Nephron progenitor cell (in vitro differentiated cells): Measurements from ENCODE around the gene MC2R.

ENCODE experiments used
- DNase-seq: peaks from one replicate; pipeline ENCODE4 v3.0.0; 2021
- H3K27ac Mint-ChIP-seq: 2 replicates; pipeline ENCODE4 v1.8.0; 2021; ENCODE audit warnings: mild to moderate bottlenecking, moderate library complexity, mixed read lengths
- H3K27me3 Mint-ChIP-seq: 2 replicates; pipeline ENCODE4 v1.8.0; 2021; ENCODE audit warnings: mild to moderate bottlenecking, low read depth, mixed read lengths; ENCODE audit not compliant: poor library complexity
- H3K36me3 Mint-ChIP-seq: 2 replicates; pipeline ENCODE4 v1.8.0; 2021; ENCODE audit warnings: low read depth, mixed read lengths
- H3K4me1 Mint-ChIP-seq: 2 replicates; pipeline ENCODE4 v1.8.0; 2021; ENCODE audit warnings: mixed read lengths
- H3K4me3 Mint-ChIP-seq: 2 replicates; pipeline ENCODE4 v1.8.0; 2021; ENCODE audit warnings: mild to moderate bottlenecking, moderate library complexity, mixed read lengths
- H3K9me3 Mint-ChIP-seq: 2 replicates; pipeline ENCODE4 v1.8.0; 2021; ENCODE audit warnings: mild to moderate bottlenecking, moderate library complexity, mixed read lengths
- TF ChIP-seq, protein P1 (sequence below): fragments of 200-600 bp; sonication (generic); IDR thresholded peaks from 2 replicates; pipeline ENCODE4 v1.5.0; 2021; ENCODE audit warnings: antibody characterized with exemption

The MC2R gene

DNA sequence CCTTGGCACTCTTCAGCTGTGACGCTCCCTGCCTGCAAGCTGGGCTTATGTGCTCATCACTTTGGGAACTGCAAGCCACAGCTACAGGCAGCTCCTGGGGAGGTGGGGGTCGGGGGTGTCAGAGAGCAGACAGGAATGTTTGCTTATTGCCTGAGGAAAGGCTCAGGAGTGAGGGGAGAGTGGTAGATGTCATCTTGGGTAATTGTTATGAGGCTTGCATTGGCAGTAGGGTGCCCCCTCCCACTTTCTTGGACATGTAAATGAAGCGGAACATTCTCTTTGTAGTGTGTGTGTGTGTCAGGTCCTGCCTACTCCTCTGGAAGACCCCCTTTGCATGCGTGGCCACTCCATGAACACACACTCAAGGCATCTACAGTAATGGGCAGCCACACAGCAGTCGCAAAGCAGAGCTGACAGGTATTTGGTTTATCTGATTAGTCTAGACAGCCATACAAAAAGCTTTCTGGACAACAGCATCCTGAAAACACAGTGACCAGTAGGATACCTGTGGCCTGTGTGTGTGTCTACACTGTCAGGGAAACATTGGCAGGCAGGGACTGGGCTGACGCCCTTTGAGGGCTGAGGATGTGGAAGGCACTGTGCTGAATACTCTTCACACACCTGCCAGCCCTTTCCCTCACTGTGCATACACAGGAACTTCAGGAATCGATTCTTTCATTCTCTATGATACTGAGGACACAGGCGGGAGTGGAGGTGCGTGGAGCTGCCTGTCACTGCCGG is 17.1 kb upstream of the MC2R start:
- DNase-seq, result no peak
- Mint-ChIP-seq H3K9me3 (peaks cover 14% of the 10 kb centered on the region), H3K27ac (no peak overlapping the region), H3K27me3 (peaks cover 20% of the 10 kb centered on the region), H3K4me3 (no peak overlapping the region), H3K36me3 (no peaks in the 10 kb centered on the region), H3K4me1 (no peaks in the 10 kb centered on the region)
- TF ChIP-seq, protein P1, sequence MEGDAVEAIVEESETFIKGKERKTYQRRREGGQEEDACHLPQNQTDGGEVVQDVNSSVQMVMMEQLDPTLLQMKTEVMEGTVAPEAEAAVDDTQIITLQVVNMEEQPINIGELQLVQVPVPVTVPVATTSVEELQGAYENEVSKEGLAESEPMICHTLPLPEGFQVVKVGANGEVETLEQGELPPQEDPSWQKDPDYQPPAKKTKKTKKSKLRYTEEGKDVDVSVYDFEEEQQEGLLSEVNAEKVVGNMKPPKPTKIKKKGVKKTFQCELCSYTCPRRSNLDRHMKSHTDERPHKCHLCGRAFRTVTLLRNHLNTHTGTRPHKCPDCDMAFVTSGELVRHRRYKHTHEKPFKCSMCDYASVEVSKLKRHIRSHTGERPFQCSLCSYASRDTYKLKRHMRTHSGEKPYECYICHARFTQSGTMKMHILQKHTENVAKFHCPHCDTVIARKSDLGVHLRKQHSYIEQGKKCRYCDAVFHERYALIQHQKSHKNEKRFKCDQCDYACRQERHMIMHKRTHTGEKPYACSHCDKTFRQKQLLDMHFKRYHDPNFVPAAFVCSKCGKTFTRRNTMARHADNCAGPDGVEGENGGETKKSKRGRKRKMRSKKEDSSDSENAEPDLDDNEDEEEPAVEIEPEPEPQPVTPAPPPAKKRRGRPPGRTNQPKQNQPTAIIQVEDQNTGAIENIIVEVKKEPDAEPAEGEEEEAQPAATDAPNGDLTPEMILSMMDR, result no peak

DNA sequence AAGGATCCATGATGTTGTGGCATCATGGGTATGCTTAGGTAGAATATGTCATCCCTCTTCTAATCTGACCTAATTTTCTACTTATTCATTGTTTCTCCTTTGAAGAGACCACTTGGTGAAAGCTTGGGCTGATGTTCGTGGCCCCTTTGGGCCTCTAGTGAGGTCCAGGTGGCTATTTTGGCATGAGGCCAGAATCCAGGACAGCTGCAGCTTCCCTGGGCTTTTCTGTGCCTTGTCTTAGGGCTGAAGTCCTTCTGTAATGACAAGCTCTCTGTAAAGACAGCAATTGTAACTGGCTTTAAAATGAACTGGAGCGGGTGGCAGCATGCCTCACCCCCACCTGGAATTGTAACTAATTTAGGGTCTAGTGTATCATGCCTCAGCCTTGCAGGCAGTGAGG is 15.6 kb upstream of the MC2R start:
- Mint-ChIP-seq H3K27me3 (peaks cover 12% of the 10 kb centered on the region), H3K36me3 (no peaks in the 10 kb centered on the region), H3K4me1 (no peaks in the 10 kb centered on the region), H3K4me3 (no peak overlapping the region), H3K27ac (no peak overlapping the region), H3K9me3 (peaks cover 18% of the 10 kb centered on the region)
- DNase-seq, result no peak
- TF ChIP-seq, protein P1, result no peak

DNA sequence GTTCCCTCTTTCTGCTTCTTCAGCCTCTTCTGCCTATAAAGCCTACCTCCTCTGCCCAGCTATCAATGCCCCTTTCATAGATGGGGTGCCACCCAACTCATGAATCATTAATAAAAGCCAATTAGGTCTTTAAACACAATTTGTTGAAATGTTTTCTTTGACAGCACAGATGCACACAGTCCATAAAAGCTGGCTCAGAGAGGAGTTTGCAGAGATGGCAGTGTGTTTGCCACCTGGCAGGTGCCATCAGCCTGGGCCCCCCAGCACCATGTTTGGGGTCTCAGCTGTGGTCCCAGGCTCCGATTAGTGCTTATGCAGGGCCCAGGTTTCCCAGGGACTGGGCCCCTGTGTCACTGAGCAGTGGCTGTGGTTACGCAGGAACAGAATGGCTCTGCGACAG is 7.9 kb upstream of the MC2R start:
- no peak for DNase-seq
- TF ChIP-seq, protein P1, result no peak
- Mint-ChIP-seq H3K27ac (no peak overlapping the region), H3K4me1 (no peaks in the 10 kb centered on the region), H3K27me3 (peaks cover 3% of the 10 kb centered on the region), H3K9me3 (peaks cover 5% of the 10 kb centered on the region), H3K36me3 (no peaks in the 10 kb centered on the region), H3K4me3 (no peak overlapping the region)

DNA sequence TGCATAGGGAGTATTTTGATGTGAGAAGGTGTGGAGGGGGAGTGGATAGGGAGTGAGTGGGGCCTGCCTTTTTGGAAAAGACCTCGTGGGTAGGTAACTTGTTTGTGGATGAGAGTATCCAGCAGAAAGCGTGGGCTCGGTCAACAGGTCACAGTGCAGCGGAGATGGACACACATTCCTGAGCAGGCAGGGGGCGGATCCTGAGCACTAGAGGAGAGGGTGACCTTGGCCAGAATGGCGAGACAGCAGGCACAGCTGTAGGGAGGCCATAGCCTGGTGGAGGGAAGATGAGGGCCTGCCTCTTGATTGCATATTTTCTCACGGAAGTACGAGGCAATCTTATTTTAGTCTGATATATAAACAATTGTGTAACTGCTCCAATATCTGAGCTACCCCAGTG is 3.6 kb upstream of the MC2R start:
- Mint-ChIP-seq H3K4me1 (no peaks in the 10 kb centered on the region), H3K4me3 (no peak overlapping the region), H3K27me3 (peaks cover 3% of the 10 kb centered on the region), H3K27ac (no peak overlapping the region), H3K9me3 (no peaks in the 10 kb centered on the region), H3K36me3 (no peaks in the 10 kb centered on the region)
- TF ChIP-seq, protein P1, result no peak
- DNase-seq, result peak; percentile 6

DNA sequence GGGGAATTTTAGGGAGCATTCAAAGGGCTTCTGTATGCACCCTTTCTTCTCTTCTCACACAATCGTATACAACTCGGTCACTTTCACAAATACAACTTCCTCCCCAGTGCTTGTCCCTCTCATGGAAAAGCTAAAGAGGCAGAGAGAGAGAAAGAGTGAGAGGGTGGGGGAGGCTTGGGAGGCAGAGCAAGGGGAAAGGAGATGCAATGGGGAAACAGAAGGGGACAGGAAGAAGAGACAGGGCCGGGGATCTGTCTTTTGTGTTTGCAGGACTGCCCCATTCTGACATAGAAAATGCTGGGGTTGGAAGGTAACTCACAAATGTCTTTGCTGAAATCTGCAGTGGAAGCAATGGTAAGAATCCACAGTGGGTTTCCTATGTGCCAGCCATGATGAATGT is 2.1 kb upstream of the MC2R start:
- H3K9me3 Mint-ChIP-seq, result no peaks in the 10 kb centered on the region
- no peak overlapping the region for H3K4me3 Mint-ChIP-seq
- no peak overlapping the region for H3K27ac Mint-ChIP-seq
- H3K36me3 Mint-ChIP-seq, result no peaks in the 10 kb centered on the region
- TF ChIP-seq, protein P1, result no peak
- no peaks in the 10 kb centered on the region for H3K4me1 Mint-ChIP-seq
- H3K27me3 Mint-ChIP-seq, result no peaks in the 10 kb centered on the region
- no peak for DNase-seq

DNA sequence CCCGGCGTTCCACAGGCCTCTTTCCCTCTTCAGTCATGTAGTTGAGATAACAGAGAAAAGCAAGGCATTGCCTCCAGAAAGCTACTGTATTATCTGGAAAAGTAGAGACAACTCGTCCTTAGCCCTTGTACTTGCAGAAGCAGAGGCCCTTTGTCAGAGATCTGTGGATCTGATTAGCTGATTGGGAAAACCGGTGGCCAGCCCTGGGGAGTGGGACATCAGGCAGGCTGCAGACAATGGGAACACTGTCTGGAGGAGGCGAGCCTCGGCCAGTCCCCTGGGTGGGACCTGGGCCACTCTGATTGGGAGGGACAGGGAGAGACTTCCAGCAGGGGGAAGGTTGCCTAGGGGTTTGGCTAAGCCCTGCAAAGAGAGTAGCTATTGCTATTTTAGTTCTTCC is 1.2 kb upstream of the MC2R start:
- DNase-seq, result no peak
- H3K9me3 Mint-ChIP-seq, result no peaks in the 10 kb centered on the region
- no peaks in the 10 kb centered on the region for H3K27me3 Mint-ChIP-seq
- H3K4me1 Mint-ChIP-seq, result no peaks in the 10 kb centered on the region
- no peak overlapping the region for H3K4me3 Mint-ChIP-seq
- no peak overlapping the region for H3K27ac Mint-ChIP-seq
- TF ChIP-seq, protein P1, result no peak
- no peaks in the 10 kb centered on the region for H3K36me3 Mint-ChIP-seq
